Dermis blood vessel endothelial cell (primary cell): ENCODE measurements around the gene ACOXL. TPM values are rescaled to one million over a fixed set of nuclear protein-coding genes. Genes with fewer than 3 reads are reported as not detected.
"Not testable (repeated sequence)": the region's sequence is repeated elsewhere in the genome, so short reads cannot be mapped to it uniquely, and the experiment has no call there.

ENCODE experiments used
- DNase-seq: peaks from one replicate; pipeline ENCODE4 v3.0.0; 2010
- total RNA-seq: library from RNA; depleted of rRNA; stranded (reverse); fragments of >200 nt; gene quantifications from 2 replicates; pipeline ENCODE4 v1.2.3, GENCODE V29; 2014

ACOXL gene
- total RNA-seq, 1 donor from 2014 or later = not detected

- DNase-seq = no peak
These were observed 100.4 kb downstream of the ACOXL start for GRCh38 chr2:110832740-110833139.

GRCh38 chr2:110834134-110834827 is 101.9 kb downstream of the ACOXL start:
- no peak for DNase-seq

- no peak for DNase-seq
These were observed 104.3 kb downstream of the ACOXL start for GRCh38 chr2:110836671-110837070.

- no peak for DNase-seq
These were observed 105.4 kb downstream of the ACOXL start for GRCh38 chr2:110837446-110838409.

GRCh38 chr2:110838657-110839384 is 106.4 kb downstream of the ACOXL start:
- no peak for DNase-seq

- no peak for DNase-seq
These were observed 108.1 kb downstream of the ACOXL start for GRCh38 chr2:110840508-110840907.

- DNase-seq = no peak
These were observed 109.7 kb downstream of the ACOXL start for GRCh38 chr2:110842048-110842447.

GRCh38 chr2:110843496-110843895 is 111.1 kb downstream of the ACOXL start:
- DNase-seq = no peak

- no peak for DNase-seq
These were observed 111.7 kb downstream of the ACOXL start for GRCh38 chr2:110843959-110844510.

GRCh38 chr2:110847651-110848050 is 115.3 kb downstream of the ACOXL start:
- DNase-seq = no peak

GRCh38 chr2:110848071-110848470 is 115.7 kb downstream of the ACOXL start:
- DNase-seq = no peak

GRCh38 chr2:110848519-110849030 is 116.2 kb downstream of the ACOXL start:
- no peak for DNase-seq

- DNase-seq = no peak
These were observed 119.2 kb downstream of the ACOXL start for GRCh38 chr2:110851531-110851930.

GRCh38 chr2:110852051-110852450 is 119.7 kb downstream of the ACOXL start:
- no peak for DNase-seq

GRCh38 chr2:110852541-110853263 is 120.3 kb downstream of the ACOXL start:
- DNase-seq = no peak

- DNase-seq = peak; percentile 52
These were observed 121.1 kb downstream of the ACOXL start for GRCh38 chr2:110853516-110853915.

- no peak for DNase-seq
These were observed 121.6 kb downstream of the ACOXL start for GRCh38 chr2:110853948-110854347.

- peak; percentile 5 for DNase-seq
These were observed 122.1 kb downstream of the ACOXL start for GRCh38 chr2:110854355-110855081.

GRCh38 chr2:110855841-110856240 is 123.5 kb downstream of the ACOXL start:
- DNase-seq = not testable (repeated sequence)

GRCh38 chr2:110858135-110858725 is 125.9 kb downstream of the ACOXL start:
- DNase-seq = no peak
